Spinal cord (tissue), 10 donors: ENCODE data around the gene KIAA0930. TPM values are rescaled to one million over a fixed set of nuclear protein-coding genes. Genes with fewer than 3 reads are reported as not detected.

Experiments used
- DNase-seq, 6 donors: peaks; one replicate each; pipeline versions ENCODE4 v3.0.0 to v3.0.0-alpha.2; 2013 to 2015; ENCODE audit warnings: low spot score in 6 of 6, low read depth in 4 of 6
- H3K27ac ChIP-seq: one replicate; pipeline ENCODE4 v1.5.1; 2013; ENCODE audit warnings: low read depth, low read length, control low read depth
- H3K27me3 ChIP-seq: one replicate; pipeline ENCODE4 v1.6.1; 2013; ENCODE audit warnings: low read length; ENCODE audit not compliant: control insufficient read depth, insufficient read depth
- H3K36me3 ChIP-seq: one replicate; pipeline ENCODE4 v1.6.1; 2013; ENCODE audit warnings: low read length; ENCODE audit not compliant: control insufficient read depth, insufficient read depth
- H3K4me1 ChIP-seq: one replicate; pipeline ENCODE4 v1.6.1; 2013; ENCODE audit warnings: low read length; ENCODE audit not compliant: control insufficient read depth, insufficient read depth
- H3K4me3 ChIP-seq: one replicate; pipeline ENCODE4 v1.5.1; 2013; ENCODE audit warnings: low read depth, low read length, control low read depth
- H3K9me3 ChIP-seq: one replicate; pipeline ENCODE4 v1.6.1; 2013; ENCODE audit warnings: low read length; ENCODE audit not compliant: control insufficient read depth, insufficient read depth
- WGBS: methylation state at CpG from one replicate; pipeline ENCODE4 v1.1.5; 2013; ENCODE audit warnings: missing lambda C conversion rate; ENCODE audit not compliant: insufficient coverage; 5-methylcytosine and 5-hydroxymethylcytosine counted together
- polyA plus RNA-seq, 2 donors: library from polyadenylated mRNA; unstranded; fragments of 120-200 nt; gene quantifications; one replicate each; pipeline ENCODE4 v1.2.1, GENCODE V29; 2013; ENCODE audit not compliant: insufficient read length in 2 of 2
- total RNA-seq, 2 donors: library from RNA; depleted of rRNA in 1 of 2; stranded (reverse); fragments of 120-200 nt in 1 of 2; fragments of >200 nt in 1 of 2; gene quantifications; one replicate each; pipeline versions ENCODE4 v1.2.3 to v1.2.4, GENCODE V29; 2013 to 2014
- donor health status: healthy.

Gene KIAA0930
- total and polyA plus RNA-seq, 4 donors, result 45.0 to 132 (median 80.8) TPM

DNA sequence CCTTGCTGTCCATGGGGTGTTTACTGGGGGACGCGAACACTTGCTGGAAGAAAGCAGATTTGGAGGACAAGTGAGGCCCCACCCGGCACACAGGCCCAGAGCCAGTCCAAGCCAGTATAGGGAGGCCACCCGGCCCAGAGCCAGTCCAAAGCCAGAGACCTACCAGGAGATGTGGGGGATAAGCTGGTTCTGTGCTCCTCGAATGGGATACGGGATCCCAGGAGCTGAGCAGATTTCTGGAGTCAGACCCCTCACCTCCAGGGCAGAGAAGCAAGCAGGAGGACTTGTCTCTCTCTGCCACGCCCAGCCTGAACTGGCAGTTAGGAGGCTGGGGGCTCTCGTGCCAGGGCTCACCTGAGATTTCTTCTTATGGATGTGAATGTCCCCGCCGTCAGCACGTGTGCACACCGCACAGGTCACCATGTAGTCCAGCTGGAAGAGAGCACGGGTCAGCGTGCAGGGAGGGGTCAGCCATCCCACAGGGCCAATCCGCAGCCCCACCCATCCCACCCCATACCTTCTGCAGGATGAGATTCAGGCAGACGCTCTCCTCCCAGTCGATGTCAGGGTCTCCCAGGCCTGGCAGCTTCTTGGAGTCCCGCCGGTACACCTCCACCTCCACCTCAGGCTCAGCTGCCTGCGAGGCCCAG is 35.3 kb downstream of the KIAA0930 start:
- Histone ChIP-seq H3K4me3 (no peak overlapping the region), H3K27ac (no peak overlapping the region), H3K36me3 (peaks cover 77% of the 10 kb centered on the region), H3K27me3 (no peaks in the 10 kb centered on the region), H3K4me1 (peaks cover 28% of the 10 kb centered on the region), H3K9me3 (no peaks in the 10 kb centered on the region)
- DNase-seq, result no peak
- 92% methylated on average over 19 of the region's 20 CpGs for WGBS

DNA sequence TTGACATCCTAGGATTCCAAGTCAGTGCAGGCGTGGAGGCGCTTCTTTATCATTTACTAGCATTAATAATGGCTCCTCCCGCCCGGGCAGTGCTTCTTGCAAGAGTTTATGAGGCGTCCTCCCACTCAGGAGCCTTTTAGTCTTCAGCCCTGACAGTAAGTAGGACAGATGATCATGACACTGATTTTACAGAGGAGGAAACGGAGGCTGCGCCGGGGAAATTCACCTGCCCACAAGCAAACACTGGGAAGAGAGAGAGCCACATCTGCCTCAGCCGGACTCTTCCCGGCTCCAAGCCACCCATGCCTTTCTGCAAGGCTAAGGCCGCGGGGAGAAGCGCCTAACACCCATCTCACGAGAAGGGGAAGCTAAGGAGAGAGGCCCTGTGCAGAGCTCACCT is 35.9 kb downstream of the KIAA0930 start:
- WGBS, result 71% methylated on average over 7 of the region's 14 CpGs
- no peaks in the 10 kb centered on the region for H3K27me3 ChIP-seq
- H3K9me3 ChIP-seq, result no peaks in the 10 kb centered on the region
- DNase-seq, result peak in 1 of 6 donors; percentile 39
- H3K4me1 ChIP-seq, result peaks cover 22% of the 10 kb centered on the region
- H3K36me3 ChIP-seq, result peaks cover 77% of the 10 kb centered on the region
- H3K27ac ChIP-seq, result no peak overlapping the region
- no peak overlapping the region for H3K4me3 ChIP-seq

DNA sequence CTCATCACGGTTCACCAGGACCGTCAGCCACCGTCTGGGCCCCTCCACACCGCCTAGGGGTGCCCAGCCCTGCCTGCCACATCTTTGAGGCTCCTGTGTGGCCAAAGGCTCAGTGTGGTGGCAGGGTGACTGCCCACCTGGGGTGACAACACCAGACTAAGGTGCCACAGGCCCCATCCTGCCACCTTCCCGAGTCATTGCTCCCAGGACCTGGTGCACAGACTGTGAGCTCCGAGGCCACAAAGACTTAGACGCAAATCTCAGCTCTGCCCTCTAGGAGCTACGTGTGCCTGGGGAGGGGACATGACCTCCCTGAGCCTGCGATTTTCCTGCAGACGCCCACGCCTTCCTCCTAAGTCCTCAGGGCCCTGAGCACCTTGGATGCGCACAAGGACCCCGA is 36.5 kb downstream of the KIAA0930 start:
- H3K36me3 ChIP-seq, result peaks cover 79% of the 10 kb centered on the region

DNA sequence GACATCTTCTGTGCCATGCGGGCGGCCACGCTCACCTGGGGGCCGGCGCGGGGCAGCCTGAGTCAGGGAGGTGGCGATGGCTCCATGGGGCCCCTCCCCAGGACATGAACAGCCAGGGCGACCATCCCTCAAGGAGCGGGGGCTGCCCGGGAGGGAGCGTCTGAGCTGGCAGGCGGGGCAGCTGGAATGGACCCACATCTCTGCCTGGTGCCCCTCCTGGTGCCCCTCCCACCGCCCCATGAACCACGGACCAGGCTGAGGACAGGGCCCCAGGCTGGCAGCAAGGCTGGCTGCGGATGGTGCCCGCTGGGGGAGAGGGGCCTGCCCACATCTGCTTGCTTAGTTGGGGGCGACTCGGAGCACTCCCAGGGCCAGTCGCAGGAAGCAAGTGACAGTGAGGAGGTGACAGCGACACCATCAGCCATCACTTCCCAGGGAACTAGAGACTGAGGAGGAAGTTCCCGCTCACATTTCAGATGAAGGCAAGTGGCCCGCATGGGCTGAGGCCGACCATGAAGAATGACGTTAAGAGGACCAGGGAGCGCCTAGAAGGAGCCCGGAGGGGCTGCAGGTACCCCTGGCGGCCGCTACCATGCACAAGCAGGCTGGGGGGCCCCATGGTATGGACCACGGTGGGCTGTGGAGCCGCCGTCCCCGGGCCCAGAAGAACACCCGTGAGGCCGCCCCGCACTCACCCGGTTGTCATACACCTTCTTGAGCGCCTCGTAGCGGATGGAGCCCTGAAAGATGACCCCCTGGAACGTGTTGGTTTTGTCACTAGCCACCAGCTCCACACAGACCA is 37.3 kb downstream of the KIAA0930 start:
- Histone ChIP-seq H3K27ac (no peak overlapping the region), H3K9me3 (no peaks in the 10 kb centered on the region), H3K36me3 (peaks cover 79% of the 10 kb centered on the region), H3K4me3 (no peak overlapping the region), H3K27me3 (no peaks in the 10 kb centered on the region), H3K4me1 (peaks cover 8% of the 10 kb centered on the region)
- no peak for DNase-seq
- 92% methylated on average over 40 of the region's 40 CpGs for WGBS

More for the DNA sequence above, 36.5 kb downstream of the KIAA0930 start:
- Histone ChIP-seq H3K9me3 (no peaks in the 10 kb centered on the region), H3K27ac (no peak overlapping the region), H3K4me1 (peaks cover 17% of the 10 kb centered on the region), H3K27me3 (no peaks in the 10 kb centered on the region), H3K4me3 (no peak overlapping the region)
- WGBS, result 78% methylated on average over 13 of the region's 13 CpGs
- DNase-seq, result no peak

DNA sequence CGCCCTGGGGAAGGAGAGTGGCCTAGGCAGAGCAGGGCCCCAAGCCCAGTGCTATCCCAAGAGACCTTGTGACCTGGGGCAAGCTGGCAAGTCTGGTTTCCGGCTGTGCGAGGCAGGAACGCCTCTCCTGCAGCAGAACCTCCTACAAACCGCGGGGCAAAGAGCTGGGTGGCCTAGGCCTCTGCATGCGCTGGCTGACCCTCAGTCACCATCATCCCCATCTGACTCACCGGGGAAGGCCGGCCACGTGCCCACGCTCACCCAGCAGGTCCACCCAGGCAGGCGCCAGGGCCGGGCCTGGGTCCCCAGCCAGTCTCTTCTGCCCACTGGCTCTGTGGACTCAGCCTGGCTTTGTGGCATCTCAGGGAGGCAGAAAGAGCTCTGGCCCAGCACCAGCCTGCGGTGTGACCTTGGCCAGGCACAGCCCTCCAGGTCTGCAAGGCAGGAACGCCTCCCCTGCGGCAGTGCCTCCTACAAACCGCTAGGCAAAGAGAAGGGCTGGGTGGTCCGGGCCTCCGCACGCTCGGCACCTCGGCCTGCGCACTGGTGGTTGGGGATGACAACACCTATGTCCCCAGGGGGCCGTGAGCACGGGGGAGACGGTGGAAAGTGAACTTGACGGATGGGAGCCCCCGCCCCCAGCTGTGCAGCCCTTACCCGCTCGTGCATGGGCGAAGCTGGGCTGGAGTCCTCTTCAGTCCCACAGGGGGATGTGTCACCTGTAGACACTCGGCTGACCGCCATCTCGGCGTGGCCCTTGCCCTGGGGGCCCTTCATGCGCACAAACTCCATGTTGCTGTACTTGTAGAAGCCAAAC is 38.2 kb downstream of the KIAA0930 start:
- Histone ChIP-seq H3K36me3 (peaks cover 82% of the 10 kb centered on the region), H3K4me1 (peaks cover 6% of the 10 kb centered on the region), H3K9me3 (no peaks in the 10 kb centered on the region), H3K27ac (no peak overlapping the region), H3K27me3 (no peaks in the 10 kb centered on the region), H3K4me3 (no peak overlapping the region)
- 93% methylated on average over 36 of the region's 36 CpGs for WGBS
- no peak for DNase-seq

DNA sequence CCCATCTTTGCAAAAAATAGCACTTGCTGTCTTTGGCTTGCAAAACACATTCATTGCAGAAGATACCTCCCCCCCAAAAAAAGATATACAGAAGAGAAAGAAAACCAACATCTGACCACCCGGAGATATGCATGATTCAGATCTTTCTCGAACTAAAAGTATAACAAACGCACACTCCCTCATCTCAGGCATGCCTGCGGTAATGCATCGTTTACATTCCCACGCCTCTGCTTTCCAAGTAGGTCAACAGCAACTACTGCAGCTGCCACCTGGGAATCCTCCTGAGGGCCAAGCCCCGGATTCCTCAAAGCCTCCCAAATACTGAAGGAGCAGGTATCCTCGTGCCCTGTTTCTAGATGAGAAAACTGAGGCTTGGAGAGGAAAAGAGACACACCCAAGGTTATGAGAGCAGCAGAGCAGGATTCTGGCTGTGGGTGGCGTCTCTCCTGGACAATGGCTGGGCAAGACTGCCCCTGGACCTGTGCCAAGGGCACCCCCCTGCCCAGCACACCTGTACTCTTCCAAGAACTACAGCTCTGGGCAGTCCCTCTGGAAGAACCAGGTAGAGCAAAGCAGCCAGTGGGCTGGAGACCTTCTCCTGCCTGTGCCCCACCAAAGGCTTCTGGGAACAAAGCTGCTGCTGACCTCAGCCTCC is 38.9 kb downstream of the KIAA0930 start:
- Histone ChIP-seq H3K9me3 (no peaks in the 10 kb centered on the region), H3K4me3 (no peak overlapping the region), H3K36me3 (peaks cover 85% of the 10 kb centered on the region), H3K4me1 (peaks cover 6% of the 10 kb centered on the region), H3K27ac (peak overlapping the region; percentile 33), H3K27me3 (no peaks in the 10 kb centered on the region)
- DNase-seq, result no peak
- 76% methylated on average over 7 of the region's 9 CpGs for WGBS

DNA sequence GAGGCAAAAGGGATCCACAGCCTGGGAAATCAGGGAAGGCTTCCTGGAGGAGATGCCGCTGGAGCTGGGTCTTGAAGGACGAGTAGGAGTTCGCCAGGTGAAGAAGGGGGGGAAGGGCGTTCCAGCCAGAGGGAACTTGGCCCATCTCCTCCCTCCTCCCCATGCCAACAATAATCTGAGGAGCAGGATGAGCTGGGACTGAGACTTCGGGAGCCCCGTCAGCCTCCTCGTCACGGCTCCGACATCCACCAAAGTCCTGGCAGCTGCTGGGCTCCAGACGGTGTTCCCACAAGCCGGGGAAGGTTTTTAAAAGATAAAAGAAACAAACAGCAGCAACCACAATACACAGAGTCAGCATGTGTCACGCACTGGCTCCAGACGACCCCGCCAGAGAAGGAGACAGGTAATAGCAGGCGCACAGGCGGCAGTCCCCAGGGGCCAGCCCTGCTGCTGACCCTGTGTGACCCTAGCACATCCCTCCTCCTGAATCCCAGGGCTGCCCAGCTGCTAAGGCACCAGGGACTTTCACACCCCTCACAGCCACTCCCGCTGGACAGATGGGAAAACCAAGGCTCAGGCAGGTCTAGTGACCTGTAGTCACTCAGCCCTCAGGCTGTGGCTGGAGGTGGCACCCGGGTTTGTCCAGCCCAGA is 39.7 kb downstream of the KIAA0930 start:
- H3K9me3 ChIP-seq, result no peaks in the 10 kb centered on the region
- DNase-seq, result no peak
- WGBS, result 69% methylated on average over 9 of the region's 18 CpGs
- H3K27me3 ChIP-seq, result no peaks in the 10 kb centered on the region
- H3K4me3 ChIP-seq, result no peak overlapping the region
- peaks cover 6% of the 10 kb centered on the region for H3K4me1 ChIP-seq
- peaks cover 93% of the 10 kb centered on the region for H3K36me3 ChIP-seq
- H3K27ac ChIP-seq, result no peak overlapping the region

DNA sequence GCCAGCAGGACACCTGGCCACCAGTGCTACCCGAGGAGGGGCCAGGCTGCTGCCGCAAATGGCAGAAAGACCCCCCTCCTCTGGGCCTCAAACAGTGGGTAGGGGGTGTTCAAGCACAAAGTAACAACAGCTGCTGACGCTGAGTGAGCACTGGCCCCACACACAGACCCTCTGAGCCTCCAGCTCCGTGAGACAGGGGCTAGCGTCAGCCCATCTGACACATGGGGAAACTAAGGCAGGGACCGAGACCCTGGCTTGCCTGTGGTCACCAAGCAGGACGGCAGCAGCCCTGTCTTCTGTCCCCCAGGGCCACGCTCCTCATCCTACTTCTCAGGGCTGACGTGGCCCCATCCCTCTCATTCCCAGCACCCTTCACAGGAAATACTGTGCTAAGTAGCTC is 40.5 kb downstream of the KIAA0930 start:
- Histone ChIP-seq H3K4me1 (peaks cover 6% of the 10 kb centered on the region), H3K27me3 (no peaks in the 10 kb centered on the region), H3K4me3 (no peak overlapping the region), H3K36me3 (peaks cover 93% of the 10 kb centered on the region), H3K9me3 (no peaks in the 10 kb centered on the region), H3K27ac (no peak overlapping the region)
- no peak for DNase-seq
- 79% methylated on average over 9 of the region's 9 CpGs for WGBS

DNA sequence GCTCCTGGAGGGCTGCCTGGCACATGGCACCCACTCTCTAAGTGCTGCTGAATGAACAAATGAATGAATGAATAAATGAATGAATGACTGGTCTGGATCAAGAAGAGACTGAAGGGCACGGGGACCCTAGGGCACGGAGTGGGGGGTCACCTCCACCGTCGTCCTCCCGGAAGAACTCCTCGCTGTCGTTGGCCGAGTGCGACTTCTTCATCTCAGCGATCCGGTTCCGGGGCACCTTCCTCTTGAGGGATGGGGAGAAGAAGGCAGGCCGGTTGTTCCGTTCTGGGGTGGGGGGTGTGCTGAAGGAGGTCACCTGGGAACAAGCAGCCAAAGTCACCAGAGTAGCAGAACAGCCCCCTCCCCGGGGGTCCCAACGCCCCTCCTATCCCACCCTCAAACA is 41.0 kb downstream of the KIAA0930 start:
- Histone ChIP-seq H3K36me3 (peaks cover 93% of the 10 kb centered on the region), H3K27ac (no peak overlapping the region), H3K4me1 (peaks cover 6% of the 10 kb centered on the region), H3K9me3 (no peaks in the 10 kb centered on the region), H3K4me3 (no peak overlapping the region), H3K27me3 (no peaks in the 10 kb centered on the region)
- DNase-seq, result no peak
- 93% methylated on average over 15 of the region's 16 CpGs for WGBS
